K562 (cell line): Measurements from ENCODE around the gene DIP2C.

Source experiments
- ZFX ChIP-seq: sonication (generic); formaldehyde crosslinking; IDR thresholded peaks from 2 replicates; pipeline ENCODE4 v1.8.0; 2022; ENCODE audit warnings: mild to moderate bottlenecking, missing genetic modification reagents, moderate library complexity
- TF ChIP-seq, protein P1 (sequence below), 3 experiments: IDR thresholded peaks in 2 of 3; conservative IDR thresholded peaks in 1 of 3; 2 replicates each; pipeline ENCODE4 v1.5.1; 2011 to 2012; ENCODE audit warnings: low read length in 3 of 3, mild to moderate bottlenecking in 3 of 3, control low read depth in 2 of 3, improper control_type of control experiment in 1 of 3, inconsistent platforms in 1 of 3, low read depth in 1 of 3, mixed read lengths in 1 of 3, moderate library complexity in 1 of 3; ENCODE audit not compliant: insufficient read depth in 2 of 3

DNA sequence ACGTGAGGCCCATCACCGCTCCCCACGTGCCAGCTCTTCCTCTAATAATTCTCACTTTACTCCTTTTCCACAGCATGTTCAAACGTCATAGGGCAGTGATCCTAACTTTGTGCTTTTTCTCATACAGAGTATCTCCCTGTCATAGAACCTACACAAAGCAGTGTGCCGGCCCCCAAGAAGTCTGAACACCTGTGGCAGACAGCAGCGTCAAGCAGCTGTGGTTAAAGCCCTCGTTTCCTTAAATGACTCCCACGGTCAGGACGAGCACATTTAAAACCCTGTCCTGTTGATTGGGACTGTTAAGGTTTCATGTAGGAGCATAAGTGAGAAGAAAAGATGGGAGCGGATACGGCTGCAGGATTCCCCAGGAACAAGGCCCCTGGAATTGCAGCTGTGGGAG lies 267.2 kb downstream of the DIP2C start:
- TF ChIP-seq ZFX: no peak
- TF ChIP-seq, protein P1, sequence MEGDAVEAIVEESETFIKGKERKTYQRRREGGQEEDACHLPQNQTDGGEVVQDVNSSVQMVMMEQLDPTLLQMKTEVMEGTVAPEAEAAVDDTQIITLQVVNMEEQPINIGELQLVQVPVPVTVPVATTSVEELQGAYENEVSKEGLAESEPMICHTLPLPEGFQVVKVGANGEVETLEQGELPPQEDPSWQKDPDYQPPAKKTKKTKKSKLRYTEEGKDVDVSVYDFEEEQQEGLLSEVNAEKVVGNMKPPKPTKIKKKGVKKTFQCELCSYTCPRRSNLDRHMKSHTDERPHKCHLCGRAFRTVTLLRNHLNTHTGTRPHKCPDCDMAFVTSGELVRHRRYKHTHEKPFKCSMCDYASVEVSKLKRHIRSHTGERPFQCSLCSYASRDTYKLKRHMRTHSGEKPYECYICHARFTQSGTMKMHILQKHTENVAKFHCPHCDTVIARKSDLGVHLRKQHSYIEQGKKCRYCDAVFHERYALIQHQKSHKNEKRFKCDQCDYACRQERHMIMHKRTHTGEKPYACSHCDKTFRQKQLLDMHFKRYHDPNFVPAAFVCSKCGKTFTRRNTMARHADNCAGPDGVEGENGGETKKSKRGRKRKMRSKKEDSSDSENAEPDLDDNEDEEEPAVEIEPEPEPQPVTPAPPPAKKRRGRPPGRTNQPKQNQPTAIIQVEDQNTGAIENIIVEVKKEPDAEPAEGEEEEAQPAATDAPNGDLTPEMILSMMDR (IDR thresholded peaks at IDR 0.05 in 2 of 3, conservative IDR thresholded peaks at IDR 0.05 in 1 of 3; ENCODE audit: insufficient read depth in 2 of 3, low read depth in 1 of 3, low read length in 3 of 3): no peak
